Measurements from ENCODE around the gene GABPB1.
A peak's percentile ranks its signal among the peaks of the same experiment; 100 is the strongest.
"Not testable (repeated sequence)": the region's sequence is repeated elsewhere in the genome, so short reads cannot be mapped to it uniquely, and the experiment has no call there.

Gene GABPB1

DNA sequence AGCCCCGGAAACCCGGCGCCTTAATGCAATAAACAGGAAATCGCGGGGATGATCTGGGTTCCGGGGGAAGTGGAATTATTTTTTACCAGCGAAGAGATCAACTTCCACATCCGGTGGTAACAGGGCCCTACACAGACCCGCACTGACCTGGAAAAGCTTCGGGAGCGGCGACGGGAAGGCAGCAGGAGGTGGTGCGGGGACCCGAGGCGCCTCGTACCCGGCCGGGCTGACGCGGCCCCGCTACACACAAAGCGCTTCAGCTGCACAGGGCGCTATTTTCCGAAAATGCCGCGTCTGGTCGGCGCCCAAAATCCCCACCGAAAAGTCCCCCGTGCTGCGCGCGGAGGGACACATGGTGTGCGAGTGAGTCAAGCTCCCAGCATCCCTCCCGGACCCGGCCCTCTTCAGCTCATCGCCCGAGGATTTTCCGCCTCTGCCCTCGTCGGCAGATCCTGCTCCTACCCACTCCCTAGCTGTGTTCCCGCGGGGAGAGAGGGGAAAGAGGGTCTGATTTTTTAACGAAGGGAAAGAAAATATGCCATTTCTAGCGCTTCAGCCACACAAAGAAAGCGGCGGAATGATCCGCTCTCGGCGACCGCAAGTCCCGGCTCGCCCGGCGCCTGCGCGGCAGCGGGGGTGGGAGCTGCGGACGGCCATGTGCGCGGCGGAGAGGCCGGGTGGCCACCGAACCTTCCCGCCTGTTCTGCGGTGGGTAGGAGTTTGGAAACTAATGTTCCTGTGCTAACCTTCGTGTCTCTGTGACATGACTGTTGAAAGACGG, at the start of gene GABPB1:
TSS of gene GABPB1 (minus strand) at position 361 of the 781 bp plus-strand sequence. CDS start 45,400 bp downstream, outside the sequence.
- DNase-seq (ENCODE audit: low read depth), result peak; percentile 95

DNA sequence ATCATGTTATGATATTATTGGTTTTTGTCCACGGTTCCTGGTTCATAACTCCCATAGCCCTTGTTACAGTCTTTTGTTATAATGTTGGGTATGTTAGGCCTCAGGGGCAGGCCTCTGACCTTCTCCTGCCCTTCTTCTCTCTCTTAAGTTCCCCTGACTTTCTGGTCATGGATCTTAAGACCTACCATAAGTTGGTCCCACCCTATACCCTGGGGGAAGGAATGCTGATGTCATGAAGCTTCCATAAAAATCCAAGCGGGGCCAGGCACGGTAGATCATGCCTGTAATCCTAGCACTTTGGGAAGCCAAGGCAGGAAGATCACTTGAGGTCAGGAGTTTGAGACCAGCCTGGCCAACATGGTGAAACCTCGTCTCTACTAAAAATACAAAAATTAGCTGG, 36.6 kb upstream of the GABPB1 start:
- not testable (repeated sequence) for DNase-seq (ENCODE audit: low read depth)

DNA sequence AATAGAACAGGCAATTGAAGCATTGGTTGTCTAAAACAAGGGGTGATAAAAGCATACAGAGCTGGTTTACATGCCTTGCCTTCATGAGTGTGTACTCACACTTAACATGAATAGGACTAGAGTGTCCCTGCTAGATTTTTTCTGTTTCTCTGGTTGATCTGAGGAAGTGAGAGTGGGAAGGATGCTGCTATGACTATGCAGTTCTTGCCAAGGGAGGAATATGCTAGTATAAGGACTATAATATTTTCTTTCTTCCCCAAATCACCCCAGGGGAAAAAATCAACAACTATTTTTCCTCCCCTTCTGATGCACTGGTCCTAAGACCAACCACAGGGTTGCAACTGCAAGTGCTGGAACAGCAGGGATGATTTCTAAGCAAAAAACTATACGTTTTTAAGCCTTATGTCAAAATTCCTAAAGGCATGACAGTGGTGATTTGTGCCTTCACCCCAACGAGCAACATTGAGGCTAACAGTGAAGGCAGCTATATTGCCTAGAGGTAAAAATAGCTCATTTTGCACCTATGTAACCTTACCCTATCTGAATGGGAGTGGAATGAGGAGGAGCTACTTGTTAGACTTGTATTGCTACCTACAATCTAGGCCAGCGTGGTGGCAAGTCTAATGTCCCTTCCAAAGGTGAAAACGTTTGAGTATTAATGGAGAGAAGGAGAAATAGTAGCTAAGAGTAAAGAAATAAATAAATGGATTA, 35.7 kb upstream of the GABPB1 start:
- DNase-seq (ENCODE audit: low read depth), result no peak

DNA sequence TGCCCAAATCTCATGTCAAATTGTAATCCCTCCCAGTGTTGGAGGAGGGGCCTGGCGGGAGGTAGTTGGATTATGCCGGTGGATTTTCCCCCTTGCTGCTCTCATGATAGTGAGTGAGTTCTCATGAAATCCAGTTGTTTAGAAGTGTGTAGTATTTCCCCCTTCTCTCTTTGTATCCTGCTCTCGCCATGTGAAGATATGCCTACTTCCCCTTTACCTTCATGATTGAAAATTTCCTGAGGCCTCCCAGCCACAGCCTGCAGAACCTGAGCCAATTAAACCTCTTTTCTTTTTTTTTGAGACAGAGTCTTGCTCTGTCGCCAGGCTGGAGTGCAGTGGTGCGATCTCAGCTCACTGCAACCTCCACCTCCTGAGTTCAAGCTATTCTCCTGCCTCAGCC, 27.4 kb upstream of the GABPB1 start:
- DNase-seq (ENCODE audit: low read depth), result not testable (repeated sequence)

DNA sequence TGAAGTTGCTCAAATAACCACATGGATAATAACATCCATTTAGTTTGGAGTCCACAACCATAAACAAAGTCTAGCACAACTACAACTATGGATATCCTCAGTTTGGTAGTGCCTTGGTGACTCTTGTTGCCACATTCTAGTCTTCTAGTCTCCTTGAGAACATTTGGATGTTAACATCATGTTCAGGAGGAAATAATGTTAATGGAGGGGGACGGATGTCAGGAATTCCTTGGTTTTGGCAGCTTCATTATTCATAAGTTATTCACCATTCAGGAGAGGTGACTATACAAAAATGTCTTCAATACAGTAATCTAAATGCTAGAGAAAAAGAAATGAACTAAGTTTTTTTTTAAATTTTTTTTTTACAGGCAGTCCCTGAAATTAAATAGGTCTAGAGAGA, 26.4 kb upstream of the GABPB1 start:
- no peak for DNase-seq (ENCODE audit: low read depth)

DNA sequence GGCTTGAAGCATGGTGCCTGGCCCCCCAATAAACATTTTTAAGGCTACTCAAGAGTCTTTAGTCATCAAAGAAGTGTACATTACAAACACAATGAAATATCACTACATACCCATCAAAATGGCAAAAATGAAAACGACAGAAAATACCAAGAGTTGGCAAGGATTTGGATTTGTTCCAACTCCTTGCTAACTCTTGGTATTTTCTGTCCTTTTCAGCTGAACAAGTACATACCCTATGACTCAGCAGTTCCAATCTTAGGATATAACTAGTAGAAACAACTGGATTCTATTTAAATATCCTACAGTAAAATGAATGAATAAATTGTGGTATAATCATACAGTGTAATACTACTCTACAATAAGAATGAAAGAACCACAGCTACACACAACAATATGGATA, 25.1 kb upstream of the GABPB1 start:
- DNase-seq (ENCODE audit: low read depth), result peak; percentile 37

DNA sequence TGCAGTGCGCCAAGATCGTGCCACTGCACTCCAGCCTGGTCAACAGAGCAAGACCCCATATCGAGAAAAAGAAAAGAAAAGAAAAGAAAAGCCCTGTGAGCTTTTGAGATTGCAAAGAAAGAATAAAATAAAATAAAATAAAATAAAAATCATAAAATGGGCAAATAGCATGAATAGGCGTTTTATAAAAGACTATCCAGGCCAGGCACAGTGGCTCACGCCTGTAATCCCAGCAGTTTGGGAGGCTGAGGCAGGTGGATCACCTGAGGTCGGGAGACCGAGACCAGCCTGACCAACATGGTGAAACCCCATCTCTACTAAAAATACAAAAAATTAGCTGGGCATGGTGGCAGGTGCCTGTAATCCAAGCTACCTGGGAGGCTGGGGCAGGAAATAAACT, 24.4 kb upstream of the GABPB1 start:
- not testable (repeated sequence) for DNase-seq (ENCODE audit: low read depth)

DNA sequence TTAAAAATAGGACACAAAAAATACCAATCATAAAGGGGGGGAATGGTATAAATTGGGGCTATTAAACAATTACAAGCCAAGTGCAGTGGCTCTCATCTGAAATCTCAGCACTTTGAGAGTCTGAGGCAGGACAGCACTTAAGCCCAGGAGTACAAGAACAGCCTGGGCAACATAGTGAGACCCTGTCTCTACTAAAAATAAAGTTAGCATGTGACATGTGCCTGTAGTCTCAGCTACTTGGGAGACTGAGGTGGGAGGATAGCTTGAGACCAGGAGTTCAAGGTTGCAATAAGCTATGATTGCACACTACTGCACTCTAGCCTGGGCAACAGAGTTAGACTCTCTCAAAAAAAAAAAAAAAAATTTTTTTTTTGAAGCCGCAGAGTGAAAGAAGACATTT, 23.8 kb upstream of the GABPB1 start:
- no peak for DNase-seq (ENCODE audit: low read depth)

DNA sequence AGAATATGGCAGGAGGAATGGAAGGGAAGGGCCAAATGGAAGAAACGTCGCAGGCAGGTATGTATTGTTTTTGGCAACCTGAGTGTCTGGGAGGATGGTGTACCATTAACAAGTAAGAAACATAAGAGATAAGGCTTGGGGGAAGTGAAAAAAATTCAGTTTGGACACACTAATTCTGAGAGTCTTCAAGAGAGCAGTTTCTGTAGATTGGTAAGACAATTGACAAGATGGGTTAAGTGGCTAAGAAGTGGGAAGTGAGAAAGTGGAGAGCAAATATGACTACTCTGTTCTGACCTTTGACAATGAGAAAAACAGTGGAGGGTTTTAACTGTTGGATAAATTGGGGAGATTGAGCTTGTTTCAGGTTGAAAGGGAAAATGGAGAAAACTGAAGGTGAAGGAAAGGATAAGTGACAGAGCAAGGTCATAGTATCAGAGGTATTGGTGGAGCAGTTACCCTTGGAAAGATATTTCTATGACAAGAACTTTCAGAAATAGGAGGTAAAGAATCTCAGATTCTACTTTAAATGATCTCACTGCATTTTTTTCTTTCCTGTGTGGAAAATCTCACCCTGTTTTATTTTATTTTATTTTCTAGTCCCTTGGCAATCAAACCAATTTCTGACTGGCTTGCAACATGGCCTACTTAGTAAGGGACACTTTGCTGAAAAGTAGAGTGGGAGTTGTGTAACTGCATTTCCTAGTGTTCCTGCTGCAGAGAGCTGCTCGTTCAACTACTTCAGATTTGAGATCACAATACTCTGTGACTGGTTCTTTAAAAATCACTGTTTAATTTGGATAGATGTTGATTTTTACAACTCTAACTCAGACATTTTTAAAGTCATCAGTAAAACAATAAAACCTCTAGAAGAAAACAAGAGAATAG, 23.1 kb upstream of the GABPB1 start:
- peak; percentile 27 for DNase-seq (ENCODE audit: low read depth)

DNA sequence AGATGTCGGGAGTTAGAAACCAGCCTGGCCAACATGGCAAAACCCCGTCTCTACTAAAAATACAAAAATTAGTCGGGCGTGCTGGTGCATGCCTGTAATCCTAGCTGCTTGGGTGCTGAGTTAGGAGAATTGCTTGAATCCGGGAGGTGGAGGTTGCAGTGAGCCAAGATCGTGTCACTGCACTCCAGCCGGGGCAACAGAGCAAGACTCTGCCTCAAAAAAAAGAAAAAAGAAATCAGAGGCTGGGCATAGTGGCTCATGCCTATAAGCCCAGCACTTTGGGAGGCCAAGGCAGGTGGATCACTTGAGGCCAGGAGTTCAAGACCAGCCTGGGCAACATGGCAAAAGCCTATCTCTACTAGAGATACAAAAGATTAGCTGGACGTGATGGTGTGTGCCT, 14.6 kb upstream of the GABPB1 start:
- not testable (repeated sequence) for DNase-seq (ENCODE audit: low read depth)

DNA sequence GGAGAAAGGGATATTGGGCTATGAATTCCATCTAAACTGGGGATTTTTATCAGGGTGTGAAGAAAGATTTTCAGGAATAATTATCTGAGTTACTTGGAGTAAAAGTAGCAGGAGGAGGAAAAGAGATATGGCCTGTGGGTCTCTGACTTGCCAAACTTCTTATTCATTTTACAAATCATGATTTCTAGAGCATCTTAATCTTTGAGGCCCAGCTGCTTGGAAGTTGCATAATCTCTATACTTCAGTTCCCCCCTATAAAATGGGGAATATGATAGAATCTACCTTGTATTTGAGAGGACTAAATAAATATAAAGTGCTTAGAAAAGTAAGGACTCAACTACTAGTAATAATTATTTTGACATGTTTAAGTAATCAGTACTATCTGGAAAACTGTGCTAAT, 11.0 kb upstream of the GABPB1 start:
- DNase-seq (ENCODE audit: low read depth), result no peak

DNA sequence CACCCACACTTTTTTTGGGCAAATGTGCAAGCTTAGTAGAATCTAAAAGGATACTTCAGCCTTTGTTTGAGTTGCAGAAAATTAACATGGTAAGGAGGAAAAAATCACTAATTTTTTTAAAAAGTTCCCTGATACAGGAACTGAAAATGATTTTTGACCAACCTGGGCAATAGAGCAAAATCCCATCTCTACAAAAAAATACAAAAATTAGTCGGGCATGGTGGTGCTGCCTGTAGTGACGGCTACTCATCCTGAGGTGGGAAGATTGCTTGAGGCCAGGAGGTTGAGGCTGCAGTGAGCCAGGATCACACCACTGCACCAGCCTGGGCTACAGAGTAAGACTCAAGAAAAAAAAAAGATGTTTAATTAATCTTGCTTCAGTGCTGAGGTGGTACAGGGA, 10.6 kb upstream of the GABPB1 start:
- DNase-seq (ENCODE audit: low read depth), result no peak

DNA sequence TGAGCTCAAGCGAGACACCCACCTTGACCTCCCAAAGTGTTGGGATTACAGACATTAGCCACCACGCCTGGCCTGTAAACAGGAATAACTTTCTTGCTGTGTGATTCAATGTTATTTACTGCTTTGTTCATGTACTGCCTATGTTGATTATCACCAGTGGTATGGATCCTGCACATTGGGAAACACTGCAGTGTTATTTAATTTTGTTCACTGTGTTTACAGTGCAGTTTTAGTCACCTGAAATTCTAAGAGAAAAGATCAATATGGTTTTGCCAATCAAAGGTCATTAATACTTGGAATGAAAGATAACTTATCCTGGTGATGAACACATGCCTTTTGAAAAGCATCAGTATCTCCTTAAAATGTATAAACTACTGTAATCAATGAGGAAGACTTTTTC, 8.6 kb upstream of the GABPB1 start:
- DNase-seq (ENCODE audit: low read depth), result no peak

DNA sequence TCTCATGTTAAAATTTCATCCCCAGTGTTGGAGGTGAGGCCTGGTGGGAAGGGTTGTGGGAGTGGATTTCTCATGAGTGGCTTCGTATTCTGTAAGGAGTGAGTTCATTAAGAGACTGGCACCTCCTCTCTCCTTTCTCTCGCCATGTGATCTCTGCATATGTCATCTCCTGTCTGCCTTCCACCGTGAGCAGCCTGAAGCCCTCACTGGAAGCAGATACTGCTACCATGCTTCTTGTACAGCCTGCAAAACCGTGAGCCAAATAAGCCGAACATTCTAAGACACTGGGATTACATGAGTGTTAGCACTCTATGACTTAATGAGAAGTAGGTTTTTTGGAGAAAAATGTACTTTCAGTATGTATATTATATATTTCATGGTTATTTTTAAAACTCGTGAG, 6.8 kb upstream of the GABPB1 start:
- DNase-seq (ENCODE audit: low read depth), result no peak

DNA sequence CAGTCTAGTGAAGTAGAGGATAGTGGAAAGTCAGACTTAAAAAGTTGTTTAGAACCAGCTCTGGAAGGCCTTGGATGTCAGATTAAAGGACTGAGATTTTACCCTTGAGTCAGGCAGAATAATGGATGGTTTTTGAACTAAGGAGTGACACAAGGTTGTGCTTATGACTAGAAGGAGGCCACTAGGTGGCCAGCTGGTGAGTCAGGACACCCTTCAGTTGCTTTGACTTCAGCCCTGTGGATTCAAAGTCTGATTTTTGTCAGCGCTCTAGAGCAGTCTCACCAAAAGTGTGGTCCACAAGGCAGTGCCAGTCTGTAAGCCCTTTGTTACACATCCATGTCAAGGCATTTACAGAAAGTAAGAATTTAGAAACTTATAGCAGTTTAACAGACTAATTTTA, 3.8 kb upstream of the GABPB1 start:
- peak; percentile 61 for DNase-seq (ENCODE audit: low read depth)

DNA sequence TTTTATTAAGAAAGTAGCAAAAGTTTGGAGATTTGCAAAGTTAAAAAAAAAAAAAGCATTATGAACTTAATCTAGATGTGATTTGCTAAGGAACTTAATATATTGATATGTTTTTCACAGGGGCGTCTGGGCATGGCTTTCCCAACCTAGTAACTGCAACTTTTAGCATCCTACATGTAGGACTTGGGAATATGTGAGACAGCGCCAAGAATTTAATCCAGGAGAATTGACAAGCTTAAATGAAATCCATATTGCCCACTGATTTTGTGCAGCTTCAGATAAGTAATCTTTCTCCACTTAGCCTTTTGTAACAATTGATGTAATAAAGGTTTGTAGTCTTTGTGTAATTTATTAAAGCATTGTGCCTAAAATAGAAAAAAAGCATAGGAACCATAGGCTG, 982 bp upstream of the GABPB1 start:
- no peak for DNase-seq (ENCODE audit: low read depth)

DNA sequence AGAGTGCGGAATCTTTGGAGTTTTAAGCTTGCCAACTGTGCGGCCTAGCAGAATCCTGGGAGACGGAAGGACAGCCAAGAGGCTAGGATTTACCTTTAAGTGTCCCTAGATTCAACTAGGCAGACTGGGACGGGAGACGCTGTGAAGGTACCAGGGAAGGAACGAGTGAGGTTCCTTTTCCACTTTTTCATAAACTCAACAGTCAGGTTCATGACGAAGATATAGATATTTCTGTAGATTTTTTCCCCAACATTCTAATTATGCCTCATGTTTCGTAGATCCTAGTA, 564 bp upstream of the GABPB1 start:
- no peak for DNase-seq (ENCODE audit: low read depth)

DNA sequence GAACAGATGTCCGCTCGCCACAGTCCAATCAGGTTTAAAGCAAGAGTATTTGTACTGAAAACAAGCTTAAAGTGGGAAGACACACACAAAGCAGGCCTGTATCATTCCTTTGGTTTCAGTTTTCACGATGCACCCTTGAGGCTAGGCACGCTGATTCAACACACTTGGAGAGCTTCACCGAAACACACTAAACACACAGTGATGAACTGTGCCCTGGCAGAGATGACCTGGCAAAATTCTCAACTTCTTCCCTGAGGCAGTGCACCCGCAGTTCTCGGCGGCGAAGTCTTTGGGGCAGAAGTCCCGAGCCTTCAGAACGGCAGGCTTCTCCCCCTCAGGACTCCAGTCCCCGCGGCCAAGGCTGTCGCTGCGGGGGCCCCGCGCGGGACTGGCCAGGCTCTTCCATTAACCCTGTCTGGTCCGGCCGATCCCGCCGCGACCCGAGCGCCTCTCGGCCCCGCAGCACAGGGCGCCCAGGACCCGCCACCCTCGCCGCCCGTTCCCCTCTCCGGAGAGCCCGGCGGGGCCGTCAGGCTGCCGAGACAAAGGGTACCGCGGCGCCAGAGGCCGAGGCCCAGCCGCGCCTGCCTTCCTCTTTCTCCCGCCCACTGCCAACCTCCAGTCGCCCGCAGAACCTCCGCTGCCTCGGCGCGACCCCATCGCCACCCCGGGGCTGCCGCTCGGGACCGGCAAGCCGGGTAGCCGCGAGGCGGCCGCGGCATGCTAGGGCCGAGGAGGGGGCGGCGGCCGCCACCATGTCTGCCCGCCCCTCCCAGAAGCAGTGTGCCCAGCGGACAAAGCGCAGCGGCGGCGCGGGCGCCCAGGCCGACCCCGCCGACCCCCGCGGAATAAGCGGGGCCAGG, 792 bp downstream of the GABPB1 start:
- peak; percentile 82 for DNase-seq (ENCODE audit: low read depth)

DNA sequence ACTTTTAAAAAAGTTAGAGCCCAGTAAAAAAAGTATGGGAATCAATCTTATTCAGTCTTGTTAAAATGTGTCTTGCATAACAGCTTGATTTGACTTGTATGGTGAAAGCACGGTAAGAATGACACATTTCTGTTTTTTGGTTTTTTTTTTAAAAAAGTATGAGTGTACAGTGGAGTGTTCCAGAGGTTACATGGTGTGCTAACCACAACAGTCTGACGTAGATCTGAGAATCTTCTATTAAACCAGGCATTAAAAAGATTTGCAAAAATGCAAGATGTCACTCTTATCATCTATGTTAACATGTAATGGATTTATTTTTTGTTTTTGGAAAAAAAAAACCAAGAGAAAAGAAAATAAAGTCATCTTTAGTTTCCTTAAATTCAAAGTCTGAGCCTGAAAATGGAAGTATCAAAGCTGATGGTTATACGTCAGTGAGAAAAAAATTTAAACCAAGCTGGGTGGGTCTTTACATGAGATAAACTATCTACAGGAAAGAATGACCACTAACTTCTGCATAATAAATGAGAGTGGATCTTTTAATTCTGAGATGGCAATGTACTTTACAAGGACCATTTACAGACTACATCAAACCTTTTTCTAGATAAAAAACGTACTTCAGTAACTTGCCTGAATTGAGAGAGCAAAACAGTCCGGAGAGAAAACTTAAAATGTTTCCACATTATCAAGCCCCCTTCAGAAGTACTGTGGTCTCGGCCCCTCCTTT, 1.6 kb downstream of the GABPB1 start:
- DNase-seq (ENCODE audit: low read depth), result peak; percentile 97

DNA sequence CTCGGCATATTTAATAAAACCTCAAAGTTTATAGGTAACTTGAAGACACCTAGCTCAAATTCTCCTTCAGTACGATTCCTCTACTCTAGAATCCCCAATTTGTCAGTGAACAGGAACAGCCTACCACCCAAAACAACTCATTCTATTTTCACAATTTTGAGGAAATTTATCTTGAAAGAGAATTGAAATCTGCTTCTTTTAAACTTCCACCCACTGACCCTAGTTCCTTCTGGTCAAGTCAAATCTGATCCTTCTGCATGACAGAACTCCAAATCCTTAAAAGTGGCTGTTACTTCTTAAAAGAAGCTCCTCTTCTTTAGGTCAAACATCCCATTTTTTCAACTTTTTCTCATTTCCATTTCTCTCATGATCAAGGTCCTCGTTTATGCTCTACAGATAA, 4.4 kb downstream of the GABPB1 start:
- DNase-seq (ENCODE audit: low read depth), result no peak

DNA sequence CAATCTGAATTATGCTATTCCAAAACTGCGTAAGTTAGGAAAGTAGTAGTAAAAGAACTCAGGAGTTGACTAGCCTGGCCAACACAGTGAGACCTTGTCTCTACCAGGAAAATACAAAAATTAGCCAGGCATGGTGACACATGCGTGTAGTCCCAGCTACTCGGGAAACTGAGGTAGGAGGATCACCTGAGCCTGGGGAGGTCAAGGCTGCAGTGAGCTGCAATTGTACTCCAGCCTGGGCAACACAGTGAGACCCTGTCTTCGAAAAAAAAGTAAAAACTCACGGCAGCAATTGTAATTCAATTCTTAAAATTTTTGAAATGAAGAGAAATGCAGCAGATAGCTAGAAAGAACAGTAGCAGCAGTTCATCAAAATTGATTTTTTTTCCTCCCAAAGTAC, 9.7 kb downstream of the GABPB1 start:
- DNase-seq (ENCODE audit: low read depth), result no peak
